Stimulated activated naive CD8-positive, alpha-beta T cell treated with anti-CD3 and anti-CD28 coated beads, Interleukin-15, Interleukin-2, amounts not matched to agents 100 U/mL and 50 U/mL, for 24 hours (primary cell): ENCODE measurements around the gene DNAAF8.
"Not testable (repeated sequence)": the region's sequence is repeated elsewhere in the genome, so short reads cannot be mapped to it uniquely, and the experiment has no call there.

Source experiments
- ATAC-seq: fragments of 150-1000 bp; cut with Tn5 transposase; one replicate; pipeline ENCODE4 v1.10.0; 2021
- DNase-seq: peaks from one replicate; pipeline ENCODE4 v3.0.0; 2021

Gene DNAAF8

GRCh38 chr16:4784444-4784987, 50.2 kb downstream of the DNAAF8 start:
- not testable (repeated sequence) for ATAC-seq, DNase-seq

GRCh38 chr16:4785758-4786433, 51.6 kb downstream of the DNAAF8 start:
- DNase-seq (no peak), ATAC-seq (no peak)

DNA sequence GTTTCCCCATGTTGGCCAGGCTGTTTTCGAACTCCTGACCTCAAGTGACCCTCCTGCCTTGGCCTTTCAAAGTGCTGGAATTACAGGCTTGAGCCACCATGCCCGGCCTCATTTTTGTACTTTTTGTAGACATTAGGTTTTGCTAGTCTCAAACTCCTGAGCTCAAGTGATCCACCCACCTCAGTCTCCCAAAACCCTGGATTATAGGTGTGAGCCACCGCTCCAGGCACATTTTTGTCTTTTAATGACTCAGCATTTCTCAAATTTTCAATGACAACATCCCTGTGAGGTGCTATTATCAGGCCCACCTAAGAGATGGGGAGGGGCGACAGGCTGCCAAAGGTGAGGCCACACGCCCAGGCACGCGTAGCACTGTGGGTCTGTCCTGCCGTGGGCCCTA, 52.7 kb downstream of the DNAAF8 start:
- ATAC-seq = no peak
- no peak for DNase-seq

DNA sequence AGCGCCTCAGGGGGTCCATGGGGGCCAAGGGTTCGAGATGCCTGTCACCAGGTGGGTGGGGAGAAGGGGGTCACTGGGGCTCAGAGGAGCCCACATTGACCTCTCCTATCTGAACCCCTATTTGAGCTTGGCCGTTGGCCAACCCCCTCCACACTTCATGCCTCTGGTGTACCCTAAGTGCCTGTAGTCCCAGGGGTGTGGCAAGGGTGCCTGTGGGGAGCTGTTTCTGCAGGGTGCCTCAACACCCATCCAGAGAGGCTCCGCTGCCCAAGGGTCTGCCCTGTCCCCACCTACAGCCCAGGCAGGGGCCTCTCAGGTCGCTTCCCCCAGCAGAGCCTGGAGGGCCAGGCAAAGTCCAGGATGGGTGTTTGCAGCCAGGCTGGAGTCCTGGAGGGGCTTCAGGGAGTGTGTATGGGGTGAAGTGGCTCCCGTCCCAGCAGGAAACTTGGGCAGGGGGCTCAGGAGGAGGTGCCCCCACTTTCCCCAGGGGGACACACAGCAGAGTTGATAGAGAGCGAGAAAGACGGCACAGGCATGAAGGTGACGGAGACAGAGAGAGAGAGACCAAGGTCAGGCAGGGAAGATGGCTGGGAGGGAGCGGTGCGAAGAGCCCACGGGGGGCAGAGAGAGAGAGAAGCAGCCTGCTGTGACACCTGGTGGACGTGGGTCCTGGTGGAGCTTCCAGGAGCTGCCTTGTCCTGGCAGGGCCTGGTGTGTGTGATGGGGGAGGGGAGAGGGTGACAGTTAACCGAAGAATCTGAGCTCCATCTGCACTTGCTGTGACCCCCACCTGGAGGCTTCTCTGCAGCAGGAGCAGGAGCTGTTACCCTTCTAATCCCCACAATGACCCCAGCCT, 53.5 kb downstream of the DNAAF8 start, which contains the start of gene SEPTIN12:
Gene SEPTIN12, minus strand, starts transcription at position 719 of the 856 bp plus-strand sequence. Its CDS starts 700 bp downstream, at position 19.
- no peak for ATAC-seq
- no peak for DNase-seq

DNA sequence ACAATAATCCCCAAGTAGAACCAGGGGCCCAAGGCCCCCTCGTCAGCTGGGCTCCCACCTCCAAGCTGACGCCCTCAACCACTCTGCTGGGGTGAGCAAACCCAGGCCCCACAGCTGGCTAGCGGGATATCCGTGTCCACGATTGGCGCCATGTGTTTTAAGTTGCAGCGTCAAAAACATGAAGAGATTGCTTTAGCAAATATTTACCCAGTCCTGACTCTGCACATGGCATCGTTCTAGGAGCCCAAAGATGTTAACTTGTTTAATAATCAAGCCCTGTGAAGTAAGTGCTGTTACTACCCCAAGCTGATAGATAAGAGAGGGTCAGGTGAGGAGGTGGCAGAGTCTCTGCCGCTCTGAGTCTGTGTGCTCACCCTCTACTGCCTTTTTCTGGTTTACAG, 54.2 kb downstream of the DNAAF8 start:
- ATAC-seq (no peak), DNase-seq (no peak)

DNA sequence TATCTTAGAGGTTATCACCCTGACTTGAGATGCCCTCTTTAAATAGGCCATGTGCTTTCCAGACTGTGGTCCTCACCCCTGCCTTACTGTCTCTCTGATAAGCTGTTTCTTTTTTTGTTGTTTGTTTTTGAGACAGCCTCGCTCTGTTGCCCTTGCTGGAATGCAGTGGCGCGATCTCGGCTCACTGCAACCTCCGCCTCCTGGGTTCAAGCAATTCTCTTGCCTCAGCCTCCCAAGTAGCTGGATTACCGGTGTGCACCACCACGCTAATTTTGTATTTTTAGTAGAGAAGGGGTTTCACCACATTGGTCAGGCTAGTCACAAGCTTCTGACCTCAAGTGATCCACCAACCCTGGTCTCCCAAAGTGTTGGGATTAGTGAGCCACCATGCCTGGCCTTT, 54.6 kb downstream of the DNAAF8 start:
- DNase-seq (no peak), ATAC-seq (no peak)

GRCh38 chr16:4790261-4790660, 55.9 kb downstream of the DNAAF8 start:
- DNase-seq (no peak), ATAC-seq (no peak)

GRCh38 chr16:4790871-4791270, 56.5 kb downstream of the DNAAF8 start:
- ATAC-seq (no peak), DNase-seq (no peak)

GRCh38 chr16:4792951-4793513, 58.7 kb downstream of the DNAAF8 start:
- DNase-seq (no peak), ATAC-seq (no peak)

- no peak for ATAC-seq
Measured at GRCh38 chr16:4795181-4795827, 61.0 kb downstream of the DNAAF8 start, which contains the start of gene SMIM22. Gene SMIM22, plus strand, starts transcription at chr16:4795369. Its CDS starts 366 bp downstream, at chr16:4795735.

DNA sequence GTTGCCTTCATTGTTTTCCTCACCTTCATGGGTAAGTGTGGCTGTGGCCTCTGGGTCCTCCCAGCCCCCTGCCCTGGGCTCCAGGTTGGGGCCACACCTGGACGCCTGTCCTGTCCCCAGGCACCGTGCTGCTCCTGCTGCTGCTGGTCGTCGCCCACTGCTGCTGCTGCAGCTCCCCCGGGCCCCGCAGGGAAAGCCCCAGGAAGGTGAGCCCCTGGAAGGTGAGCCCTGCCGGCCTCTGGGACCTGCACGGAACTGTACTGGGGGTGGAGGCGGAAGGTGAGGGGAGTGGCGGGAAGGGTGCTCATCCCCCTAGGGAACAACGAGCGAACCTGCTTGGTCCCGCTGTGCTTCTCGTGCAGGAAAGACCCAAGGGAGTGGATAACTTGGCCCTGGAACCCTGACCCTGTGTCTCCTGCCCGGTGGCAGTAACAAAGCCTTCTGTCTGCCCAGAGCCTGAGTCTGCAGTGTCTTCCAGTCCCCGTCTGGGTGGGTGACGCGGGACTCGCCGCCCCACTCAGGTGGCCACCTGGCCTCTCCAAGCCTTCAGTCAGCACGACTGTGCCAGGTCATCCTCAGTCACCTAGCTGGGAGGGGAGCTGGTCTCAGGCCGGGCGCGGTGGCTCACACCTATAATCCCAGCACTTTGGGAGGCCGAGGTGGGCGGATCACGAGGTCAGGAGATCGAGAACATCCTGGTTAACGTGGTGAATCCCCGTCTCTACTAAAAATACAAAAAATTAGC, 61.7 kb downstream of the DNAAF8 start:
- DNase-seq (no peak), ATAC-seq (no peak)

More at GRCh38 chr16:4795181-4795827, 61.0 kb downstream of the DNAAF8 start, which contains the start of gene SMIM22:
- no peak for DNase-seq

DNA sequence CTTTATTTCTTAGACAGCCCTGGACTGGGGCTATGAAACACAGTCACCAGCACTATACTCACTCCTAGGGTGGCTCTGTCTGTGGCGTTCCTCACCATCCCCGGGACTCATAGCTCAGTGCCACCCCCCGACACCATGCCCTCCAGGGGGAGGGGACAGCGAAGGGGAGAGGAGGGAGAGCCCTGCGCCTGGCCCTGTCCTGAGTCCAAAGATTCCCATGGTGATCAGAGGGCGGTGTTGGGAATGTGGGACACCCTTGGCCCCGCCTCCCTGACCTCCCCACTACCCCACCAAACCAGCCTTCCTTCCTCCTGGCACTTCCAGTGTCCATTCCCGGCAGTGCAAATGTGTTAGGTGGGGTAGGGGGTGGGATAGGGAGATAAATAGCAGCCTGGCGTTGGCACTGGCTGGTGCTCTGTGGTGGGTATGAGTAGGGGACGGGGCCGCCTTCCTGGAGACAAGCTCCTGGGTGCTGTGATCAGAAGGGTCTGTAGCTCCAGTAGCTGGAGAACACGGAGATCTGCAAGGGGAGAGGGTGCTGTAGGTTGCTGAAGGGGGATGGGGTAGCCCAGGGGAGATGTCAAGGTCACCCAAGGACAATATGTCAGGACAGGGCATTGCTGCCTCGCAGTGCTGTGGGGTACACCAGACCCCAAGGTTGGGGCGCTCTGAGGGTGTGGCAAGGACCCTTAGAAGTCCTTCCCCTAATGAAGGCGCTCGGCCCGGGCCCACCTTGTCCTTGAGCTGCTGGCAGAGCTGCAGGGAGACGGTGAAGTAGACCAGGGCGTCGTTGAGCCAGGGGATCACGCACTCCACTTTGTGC, 62.9 kb downstream of the DNAAF8 start:
- DNase-seq = no peak
- ATAC-seq = no peak

DNA sequence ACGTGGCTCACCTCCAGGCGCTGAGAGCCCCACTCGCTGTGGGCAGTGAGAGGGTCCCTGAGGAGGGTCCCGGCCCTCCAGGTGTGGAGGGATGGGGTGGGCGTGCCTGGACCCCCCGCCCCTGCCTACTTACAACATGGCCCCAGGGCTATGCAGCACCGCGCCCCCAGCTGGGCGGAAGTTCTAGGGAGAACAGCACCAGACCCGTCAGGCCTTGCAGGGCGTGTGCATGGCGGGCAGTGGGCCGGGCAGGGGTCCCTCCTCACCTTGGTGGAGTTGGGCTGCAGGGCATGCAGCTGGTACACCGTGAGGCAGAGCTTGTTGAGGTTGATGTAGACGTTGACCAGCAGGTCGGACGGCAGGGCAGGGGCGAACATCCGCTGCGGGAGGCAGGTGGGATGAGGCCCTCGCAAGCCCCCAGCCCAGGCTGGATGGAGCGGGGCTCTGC, 63.5 kb downstream of the DNAAF8 start:
- ATAC-seq (no peak), DNase-seq (no peak)

DNA sequence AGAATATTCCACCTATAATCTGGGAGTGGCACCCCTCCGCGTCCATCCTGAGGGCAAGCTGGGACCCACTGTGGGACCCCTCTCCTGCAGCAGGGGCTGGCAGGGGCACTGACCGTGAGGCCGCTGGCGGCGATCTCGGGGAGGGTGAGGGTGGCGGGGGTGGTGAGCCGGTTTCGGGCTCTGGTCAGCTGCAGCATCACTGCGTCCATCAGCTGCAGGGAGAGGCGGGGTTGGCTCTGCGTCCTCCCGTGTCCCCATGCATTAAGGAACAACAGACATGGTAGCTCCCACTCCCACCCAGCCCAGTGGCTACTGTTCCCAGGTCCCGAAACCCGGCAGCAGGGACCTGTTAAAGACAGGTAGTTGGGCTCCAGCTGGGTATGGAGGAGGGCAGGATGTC, 64.1 kb downstream of the DNAAF8 start:
- ATAC-seq (no peak), DNase-seq (no peak)
